NB4 (cell line): Measurements from ENCODE around the gene SUDS3.
A peak's percentile ranks its signal among the peaks of the same experiment; 100 is the strongest.

Experiments
- DNase-seq: peaks from one replicate; pipeline ENCODE4 v3.0.0; 2010; ENCODE audit warnings: low read depth
- H3K4me3 ChIP-seq: one replicate; pipeline ENCODE4 v1.5.1; 2011; ENCODE audit warnings: mild to moderate bottlenecking, low read depth, low read length, moderate library complexity
- CTCF ChIP-seq: IDR thresholded peaks from one replicate; pipeline ENCODE4 v1.5.1; 2012; ENCODE audit warnings: low read depth, low read length
- MYC ChIP-seq: IDR thresholded peaks from 2 replicates; pipeline ENCODE4 v1.6.1; 2011; ENCODE audit warnings: low read depth, low read length
- POLR2A ChIP-seq: IDR thresholded peaks from 2 replicates; pipeline ENCODE4 v1.6.1; 2011; ENCODE audit warnings: mild to moderate bottlenecking; ENCODE audit not compliant: insufficient read length; ENCODE audit errors: extremely low read depth
- TF ChIP-seq, protein P1 (sequence below): IDR thresholded peaks from 2 replicates; pipeline ENCODE4 v1.6.1; 2011; ENCODE audit warnings: low read depth, low read length

SUDS3 gene

DNA sequence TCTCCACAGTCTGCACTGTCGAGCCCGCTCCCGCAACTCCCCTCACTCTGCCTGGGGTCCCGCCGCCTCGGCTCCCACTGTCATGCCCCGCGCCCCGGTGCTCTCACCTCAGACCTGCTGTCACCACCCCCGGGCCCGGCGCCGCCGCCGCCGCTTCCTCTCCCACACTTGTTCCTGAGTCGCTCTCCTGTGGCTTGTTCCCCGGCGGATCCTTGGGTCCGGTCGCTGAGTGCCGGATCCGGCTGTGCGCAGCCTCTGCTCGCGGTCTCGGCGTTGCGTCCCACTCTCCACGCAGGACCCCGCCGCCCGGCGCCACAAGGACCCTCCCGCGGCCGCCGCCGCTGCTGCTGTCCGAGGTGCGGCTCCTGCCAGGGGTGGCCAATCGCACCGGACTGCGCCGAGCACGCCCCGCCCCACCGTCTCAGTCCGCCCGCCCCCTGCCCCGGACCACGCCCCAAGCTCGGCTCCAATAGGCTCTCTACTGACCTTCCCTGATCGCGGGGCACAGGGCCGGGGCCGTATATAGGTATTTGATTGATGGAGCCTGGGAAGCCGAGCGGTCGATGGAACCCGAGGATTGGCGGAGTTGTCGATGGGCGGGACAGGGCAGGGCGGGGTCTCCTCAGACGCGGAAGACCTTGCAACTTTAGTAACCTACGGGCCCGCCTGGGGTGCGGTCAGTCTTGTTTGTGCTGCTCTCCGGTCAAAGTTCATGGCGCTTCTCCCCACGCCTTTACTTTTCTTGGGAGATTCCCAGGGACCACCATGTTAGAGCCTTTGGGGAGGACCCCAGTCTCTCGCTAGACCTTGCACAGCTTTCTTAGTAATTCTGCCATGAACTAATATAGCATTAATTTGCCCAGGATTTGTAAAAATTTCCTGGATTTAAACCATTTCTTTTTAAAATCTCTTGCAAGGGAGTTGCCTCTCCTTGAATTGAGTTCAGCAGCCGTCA, 3.5 kb upstream of the SUDS3 start, which contains the start of gene TAOK3:
TAOK3 (minus strand) TSS at position 367 of the 955 bp plus-strand sequence. CDS start 117,340 bp downstream, outside the sequence.
- TF ChIP-seq MYC (no peak), CTCF (no peak), POLR2A (peak; percentile 94)
- TF ChIP-seq, protein P1, sequence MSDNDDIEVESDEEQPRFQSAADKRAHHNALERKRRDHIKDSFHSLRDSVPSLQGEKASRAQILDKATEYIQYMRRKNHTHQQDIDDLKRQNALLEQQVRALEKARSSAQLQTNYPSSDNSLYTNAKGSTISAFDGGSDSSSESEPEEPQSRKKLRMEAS = 0 out of 2 replicates have a peak, but pooled peaks have one; percentile 15
- H3K4me3 ChIP-seq = peak within 1 kb of the TSS; percentile 89
- DNase-seq = peak; percentile 100

GRCh38 chr12:118373616-118374015, 2.7 kb upstream of the SUDS3 start:
- TF ChIP-seq, protein P1 = no peak
- no peak for TF ChIP-seq CTCF
- TF ChIP-seq MYC = no peak
- no peak for TF ChIP-seq POLR2A
- peak overlapping the region; percentile 89 for H3K4me3 ChIP-seq
- no peak for DNase-seq

GRCh38 chr12:118374126-118374725, 2.1 kb upstream of the SUDS3 start:
- TF ChIP-seq POLR2A (no peak), CTCF (no peak), MYC (no peak)
- TF ChIP-seq, protein P1 = no peak
- no peak for DNase-seq
- peak overlapping the region; percentile 89 for H3K4me3 ChIP-seq

- TF ChIP-seq, protein P1 = no peak
- no peak for TF ChIP-seq CTCF
- TF ChIP-seq POLR2A = no peak
- no peak for TF ChIP-seq MYC
- no peak overlapping the region for H3K4me3 ChIP-seq
- DNase-seq = no peak
These were observed 1.4 kb upstream of the SUDS3 start for GRCh38 chr12:118374909-118375308.

GRCh38 chr12:118375348-118375747, 1.0 kb upstream of the SUDS3 start:
- TF ChIP-seq MYC (no peak), POLR2A (no peak), CTCF (no peak)
- TF ChIP-seq, protein P1 = no peak
- H3K4me3 ChIP-seq = peak overlapping the region; percentile 92
- DNase-seq = no peak
